Measurements from ENCODE around the gene CSMD2. TPM values are rescaled to one million over a fixed set of nuclear protein-coding genes. Genes with fewer than 3 reads are reported as not detected.

CSMD2 gene
- total and polyA plus RNA-seq, 2 of the 4 experiments (the other 2 are of a cell fraction): under 0.01 to 0.36 TPM

- H4K5ac ChIP-seq (ENCODE audit: low read depth, low read length): no peak overlapping the region
- BruUV-seq (replicated peaks): no TSS peak
- POLR2A ChIA-PET (ENCODE audit: unreplicated experiment): no interaction called here
- no peak overlapping the region for H2BK15ac ChIP-seq (ENCODE audit: low read depth, low read length)
- no peak overlapping the region for H3K18ac ChIP-seq (ENCODE audit: low read depth, low read length)
- no peak overlapping the region for H3K14ac ChIP-seq (replicated peaks; ENCODE audit: low read depth, low read length)
- in situ Hi-C loops (cut with MboI; ENCODE audit: low sequenced_read_pairs) (no loop called here), dilution Hi-C loops (cut with HindIII; ENCODE audit: low sequenced_read_pairs, unreplicated experiment) (no loop called here), intact Hi-C loops (cut with micrococcal nuclease) (no loop called here)
- H4K8ac ChIP-seq (ENCODE audit: low read depth in 2 of 2, low read length in 2 of 2): no peak overlapping the region
- no peak overlapping the region for H4K91ac ChIP-seq (ENCODE audit: insufficient read depth, low read depth, low read length)
- H3K4ac ChIP-seq (ENCODE audit: low read depth, low read length): no peak overlapping the region
- no peak for TF ChIP-seq ELK1 (IDR thresholded peaks at IDR 0.05; ENCODE audit: borderline replicate concordance, low read depth, low read length)
- no peak for TF ChIP-seq MXI1 (IDR thresholded peaks at IDR 0.05; ENCODE audit: borderline replicate concordance, low read depth, low read length)
- TF ChIP-seq SMC3 (IDR thresholded peaks at IDR 0.05; ENCODE audit: low read depth, low read length): no peak
- TF ChIP-seq RAD21 (IDR thresholded peaks at IDR 0.05; ENCODE audit: low read length): no peak
- no peak for TF ChIP-seq FOS (IDR thresholded peaks at IDR 0.05; ENCODE audit: low read depth, low read length)
- no peak for TF ChIP-seq POLR2A (IDR thresholded peaks at IDR 0.05; ENCODE audit: low read depth, low read length)
- no peak for TF ChIP-seq CTCF (conservative IDR thresholded peaks at IDR 0.05; ENCODE audit: low read depth, low read length)
- no peak for TF ChIP-seq CHD1 (IDR thresholded peaks at IDR 0.05; ENCODE audit: low read depth, low read length)
- no peak for TF ChIP-seq RFX5 (IDR thresholded peaks at IDR 0.05; ENCODE audit: low read depth, low read length)
- CTCF ChIA-PET: no interaction called here
- no peak overlapping the region for H2BK5ac ChIP-seq (ENCODE audit: low read depth, low read length, poor library complexity, severe bottlenecking)
- no peak overlapping the region for H3K56ac ChIP-seq (ENCODE audit: extremely low read depth, insufficient read depth, low read length)
- no peak overlapping the region for H2AK5ac ChIP-seq (ENCODE audit: low read depth, low read length)
- H3K36me3 ChIP-seq (ENCODE audit: control insufficient read depth, insufficient read depth, low read length): no peaks in the 10 kb centered on the region
- H3K9ac ChIP-seq (ENCODE audit: low read depth, low read length): no peak overlapping the region
- H2BK120ac ChIP-seq (ENCODE audit: low read depth, low read length): no peak overlapping the region
- WGBS, 2 experiments (ENCODE audit: extremely low coverage in 2 of 2, insufficient read length in 1 of 2): no CpG with 5 or more reads among the region's 2 CpGs
- H2AK9ac ChIP-seq (replicated peaks; ENCODE audit: low read depth, low read length, poor library complexity): no peak overlapping the region
- H3K9me1 ChIP-seq (ENCODE audit: insufficient read depth, low read length): no peaks in the 10 kb centered on the region
- H3K4me3 ChIP-seq (ENCODE audit: insufficient read depth, low read depth, low read length): no peak overlapping the region
- no peaks in the 10 kb centered on the region for H4K20me1 ChIP-seq (ENCODE audit: insufficient read depth, low read length)
- no peaks in the 10 kb centered on the region for H3K79me1 ChIP-seq (ENCODE audit: low read depth in 1 of 2, low read length in 2 of 2)
- no peak overlapping the region for H3K4me2 ChIP-seq (ENCODE audit: low read depth, low read length)
- no peak for ATAC-seq (ENCODE audit: low read depth)
- no peak for DNase-seq
- peaks cover 4% of the 10 kb centered on the region; the same call in 1 of the 2 replicates for H3K4me1 ChIP-seq (ENCODE audit: control insufficient read depth, insufficient read depth, low read length)
- no peak overlapping the region for H2AFZ ChIP-seq (replicated peaks; ENCODE audit: low read length, poor library complexity)
- no peaks in the 10 kb centered on the region for H3K9me3 ChIP-seq (ENCODE audit: control insufficient read depth, insufficient read depth, low read length)
- H3K27ac ChIP-seq (ENCODE audit: insufficient read depth, low read length): no peak overlapping the region
- no peak overlapping the region for H2BK20ac ChIP-seq (ENCODE audit: low read depth, low read length)
- no peak overlapping the region for H3K23ac ChIP-seq (ENCODE audit: low read depth, low read length)
- H3K27me3 ChIP-seq (ENCODE audit: control insufficient read depth, insufficient read depth, low read length): no peaks in the 10 kb centered on the region; the same call in 1 of the 2 replicates
These were observed 649.4 kb downstream of the CSMD2 start for GRCh38 chr1:33515607-33516006.
